Heart left ventricle (tissue), 16 donors: ENCODE data around the gene NPAS2. TPM values are rescaled to one million over a fixed set of nuclear protein-coding genes. Genes with fewer than 3 reads are reported as not detected.
A peak's percentile ranks its signal among the peaks of the same experiment; 100 is the strongest.

ENCODE experiments used
- ATAC-seq, 4 donors: fragments of 200-7000 bp; cut with Tn5 transposase; one replicate each; pipeline ENCODE4 v1.9.1; 2020 to 2022; ENCODE audit warnings: moderate library complexity in 4 of 4, mild to moderate bottlenecking in 3 of 4, moderate number of reproducible peaks in 1 of 4
- DNase-seq, 5 donors: peaks; one replicate each; pipeline ENCODE4 v3.0.0-alpha.2; 2020
- H3K27ac ChIP-seq, 12 donors: fragments of 200-600 bp; sonication (generic) in 4 of 12; one replicate each; pipeline versions ENCODE4 v1.5.0 to v1.8.0; 2016 to 2022; ENCODE audit warnings: mild to moderate bottlenecking in 2 of 12
- H3K27me3 ChIP-seq, 9 donors: fragments of 200-600 bp; sonication (generic) in 2 of 9; one replicate each; pipeline versions ENCODE4 v1.5.1 to v1.8.0; 2016 to 2022; ENCODE audit warnings: mild to moderate bottlenecking in 3 of 9
- H3K36me3 ChIP-seq, 9 donors: fragments of 200-600 bp; sonication (generic) in 2 of 9; one replicate each; pipeline versions ENCODE4 v1.5.0 to v1.8.0; 2018 to 2022; ENCODE audit warnings: mild to moderate bottlenecking in 2 of 9
- H3K4me1 ChIP-seq, 12 donors: fragments of 200-600 bp; sonication (generic) in 4 of 12; one replicate each; pipeline versions ENCODE4 v1.5.0 to v1.8.0; 2016 to 2022; ENCODE audit warnings: mild to moderate bottlenecking in 3 of 12
- H3K4me3 ChIP-seq, 12 donors: fragments of 200-600 bp; sonication (generic) in 4 of 12; one replicate each; pipeline versions ENCODE4 v1.5.0 to v1.8.0; 2017 to 2022; ENCODE audit warnings: mild to moderate bottlenecking in 9 of 12, moderate library complexity in 4 of 12
- H3K9me3 ChIP-seq, 12 donors: fragments of 200-600 bp; sonication (generic) in 4 of 12; one replicate each; pipeline versions ENCODE4 v1.5.0 to v1.8.0; 2016 to 2022; ENCODE audit warnings: mild to moderate bottlenecking in 1 of 12
- CTCF ChIP-seq, 12 donors: fragments of 200-600 bp; sonication (generic) in 4 of 12; IDR thresholded peaks; one replicate each; pipeline versions ENCODE4 v1.5.0 to v1.8.0; 2018 to 2022; ENCODE audit warnings: antibody characterized with exemption in 12 of 12, mild to moderate bottlenecking in 5 of 12
- POLR2A ChIP-seq, 2 donors: fragments of 450-650 bp; IDR thresholded peaks; one replicate each; pipeline ENCODE4 v1.6.1; 2017; ENCODE audit warnings: antibody characterized with exemption in 2 of 2, mild to moderate bottlenecking in 2 of 2, moderate library complexity in 2 of 2
- WGBS, 4 donors: extraction: QIAGEN DNeasy Blood & Tissue Kit in 2 of 4; methylation state at CpG; one replicate each; pipeline versions ENCODE4 v1.1.5 to v1.1.7; 2013 to 2018; 5-methylcytosine and 5-hydroxymethylcytosine counted together
- intact Hi-C, 10 donors: fragments of 100-400 bp; cut with DNase I; formaldehyde crosslinking; loops; one replicate each; pipeline versions ENCODE4 v1.11.1 to v1.14.2; 2022
- polyA plus RNA-seq, 2 donors: library from polyadenylated mRNA; stranded (reverse); fragments of 200-250 nt; gene quantifications; one replicate each; pipeline ENCODE4 v1.2.3, GENCODE V29; 2013
- total RNA-seq, 9 donors: library from RNA; depleted of rRNA in 2 of 9; stranded (reverse); fragments of >200 nt in 2 of 9; fragmentation: NEBNext Ultra II Directional in 3 of 9; extraction: Animal tissue kit (Norgen Biotek cat#: 25700) in 3 of 9; gene quantifications; one replicate each; pipeline versions ENCODE4 v1.1.0 to v1.2.4, GENCODE V29; 2016 to 2023
- donor health status: ischemic (EF 13 %, LVEDD 7.1; RV severe dilation, severe dysfunction).
- donor health status: healthy with polysubstance abuse.
- donor health status: DM: no; HTN: yes; CAD: no.
- donor health status: DM: no; HTN: no; CAD: no.
- donor health status: ischemic (EF 25% LVEDD 6.9; RV normal size, moderate dysfunction).
- donor health status: ischemic (EF 25% LVEDD 5.7; RV mildly dilated, moderate dysfunction).
- donor health status: healthy.
- donor health status: DM: yes; HTN: yes; CAD: no.
- donor health status: ischemic (EF 35%, LVEDD 5.7; RV mildly dilated, moderate dysfunction).
- donor health status: nonischemic (EF 11% LVEDD 7.7; RV severe dilation, severe dysfunction).
- donor health status: DM: yes; HTN: yes; CAD: no.
- donor health status: PGD.
- donor health status: ischemic (EF 29% LVEDD 5.4; RV normal size, mild dysfunction).
- donor health status: nonischemic (EF 23%, LVEDD 6.1; RV moderate dilation, normal function).

The NPAS2 gene
- total and polyA plus RNA-seq, 11 donors = 28.2 to 144 (median 43.3) TPM

- no peak for TF ChIP-seq POLR2A (IDR thresholded peaks at IDR 0.05)
- no peak for TF ChIP-seq CTCF (IDR thresholded peaks at IDR 0.05)
- DNase-seq (no peak), ATAC-seq (peak in 1 of 4 donors; percentile 19)
- Histone ChIP-seq H3K4me1 (no peaks in the 10 kb centered on the region), H3K9me3 (no peaks in the 10 kb centered on the region), H3K27me3 (no peaks in the 10 kb centered on the region), H3K36me3 (peaks cover 0 to 95% (median 79%) of the 10 kb centered on the region in 9 donors), H3K4me3 (no peak overlapping the region), H3K27ac (no peak overlapping the region)
- intact Hi-C loops = no loop called here
- WGBS, 4 donors = 74 to 86% (median 82%) methylated on average over 9 of the region's 9 CpGs
Measured at GRCh38 chr2:100971221-100971620, 151.3 kb downstream of the NPAS2 start.

- no peaks in the 10 kb centered on the region for H3K27me3 ChIP-seq
- intact Hi-C loops = no loop called here
- H3K4me1 ChIP-seq = no peaks in the 10 kb centered on the region
- H3K9me3 ChIP-seq = no peaks in the 10 kb centered on the region
- ATAC-seq (no peak), DNase-seq (no peak)
- no peak for TF ChIP-seq CTCF (IDR thresholded peaks at IDR 0.05)
- no peak for TF ChIP-seq POLR2A (IDR thresholded peaks at IDR 0.05)
- no peak overlapping the region for H3K4me3 ChIP-seq
- no peak overlapping the region for H3K27ac ChIP-seq
- H3K36me3 ChIP-seq = peaks cover 0 to 98% (median 92%) of the 10 kb centered on the region in 9 donors
- 89 to 96% (median 93%) methylated on average over 7 of the region's 7 CpGs for WGBS, 4 donors
Measured at GRCh38 chr2:100972452-100972851, 152.5 kb downstream of the NPAS2 start.

DNA sequence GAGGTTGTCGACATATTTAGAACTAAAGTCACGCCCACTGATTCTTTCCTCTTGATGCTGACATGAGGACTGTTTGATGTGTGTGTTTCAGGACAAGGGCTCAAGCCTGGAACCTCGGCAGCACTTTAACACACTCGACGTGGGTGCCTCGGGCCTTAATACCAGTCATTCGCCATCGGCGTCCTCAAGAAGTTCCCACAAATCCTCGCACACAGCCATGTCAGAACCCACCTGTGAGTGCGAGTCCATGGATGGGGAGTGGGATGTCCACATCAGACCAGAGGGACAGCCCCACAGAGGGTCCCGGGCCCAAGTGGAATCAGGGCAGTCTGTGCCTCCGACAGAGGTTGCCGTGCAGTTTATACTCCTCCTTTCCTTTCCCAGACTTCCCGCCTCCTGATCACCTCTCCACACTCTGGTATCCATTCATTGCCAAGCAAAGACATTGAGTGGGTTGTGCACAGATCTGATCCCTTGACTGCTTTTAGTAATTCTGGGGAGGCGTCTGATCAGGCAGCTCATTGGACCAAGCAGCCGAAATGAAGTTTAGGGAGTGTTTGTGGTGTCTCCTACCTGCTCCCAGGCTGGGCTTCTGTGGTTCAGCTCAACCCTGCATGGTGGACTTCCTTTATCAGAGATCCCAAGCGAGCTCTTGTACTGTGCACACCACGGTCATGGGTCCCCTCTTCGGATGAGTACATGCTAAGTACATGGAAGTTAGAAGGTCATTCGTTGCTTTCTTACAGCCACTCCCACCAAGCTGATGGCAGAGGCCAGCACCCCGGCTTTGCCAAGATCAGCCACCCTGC is 155.0 kb downstream of the NPAS2 start:
- TF ChIP-seq POLR2A (IDR thresholded peaks at IDR 0.05) = no peak
- no peak for TF ChIP-seq CTCF (IDR thresholded peaks at IDR 0.05)
- Histone ChIP-seq H3K27ac (no peak overlapping the region), H3K4me3 (no peak overlapping the region), H3K4me1 (no peaks in the 10 kb centered on the region), H3K36me3 (peaks cover 0 to 97% (median 88%) of the 10 kb centered on the region in 9 donors), H3K27me3 (no peaks in the 10 kb centered on the region), H3K9me3 (no peaks in the 10 kb centered on the region)
- intact Hi-C loops = loop anchor here in 1 of 10 donors (5.0 kb wide), 1 partner anchor 233 kb away; no protein-coding TSS in a partner anchor
- DNase-seq (no peak), ATAC-seq (no peak)
- 82 to 92% (median 87%) methylated on average over 20 to 22 of the region's 22 CpGs for WGBS, 4 donors

DNA sequence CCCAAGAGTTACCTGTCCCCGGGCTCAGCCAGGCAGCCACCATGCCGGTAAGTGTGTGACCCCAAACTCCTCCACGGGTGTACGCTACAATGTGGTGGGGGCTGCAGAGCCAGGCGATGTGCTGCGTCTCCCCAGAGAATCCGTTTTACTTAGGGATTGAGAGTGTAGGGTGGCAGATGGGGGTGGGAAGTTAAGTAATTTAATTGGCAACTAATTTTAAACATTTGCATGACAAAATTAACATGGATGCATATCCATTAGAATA is 155.5 kb downstream of the NPAS2 start:
- no peak for DNase-seq
- Histone ChIP-seq H3K4me1 (no peaks in the 10 kb centered on the region), H3K36me3 (peaks cover 0 to 94% (median 86%) of the 10 kb centered on the region in 9 donors), H3K27ac (no peak overlapping the region), H3K9me3 (no peaks in the 10 kb centered on the region), H3K27me3 (no peaks in the 10 kb centered on the region), H3K4me3 (no peak overlapping the region)
- intact Hi-C loops = loop anchor here in 1 of 10 donors (5.0 kb wide), 1 partner anchor 233 kb away; no protein-coding TSS in a partner anchor
- TF ChIP-seq CTCF (IDR thresholded peaks at IDR 0.05) = no peak
- no peak for TF ChIP-seq POLR2A (IDR thresholded peaks at IDR 0.05)
- ATAC-seq = no peak
- WGBS, 4 donors = 95 to 97% (median 96%) methylated on average over 7 of the region's 7 CpGs
